ENCODE data around the gene TWF1.
"Not testable (repeated sequence)": the region's sequence is repeated elsewhere in the genome, so short reads cannot be mapped to it uniquely, and the experiment has no call there.

The TWF1 gene

DNA sequence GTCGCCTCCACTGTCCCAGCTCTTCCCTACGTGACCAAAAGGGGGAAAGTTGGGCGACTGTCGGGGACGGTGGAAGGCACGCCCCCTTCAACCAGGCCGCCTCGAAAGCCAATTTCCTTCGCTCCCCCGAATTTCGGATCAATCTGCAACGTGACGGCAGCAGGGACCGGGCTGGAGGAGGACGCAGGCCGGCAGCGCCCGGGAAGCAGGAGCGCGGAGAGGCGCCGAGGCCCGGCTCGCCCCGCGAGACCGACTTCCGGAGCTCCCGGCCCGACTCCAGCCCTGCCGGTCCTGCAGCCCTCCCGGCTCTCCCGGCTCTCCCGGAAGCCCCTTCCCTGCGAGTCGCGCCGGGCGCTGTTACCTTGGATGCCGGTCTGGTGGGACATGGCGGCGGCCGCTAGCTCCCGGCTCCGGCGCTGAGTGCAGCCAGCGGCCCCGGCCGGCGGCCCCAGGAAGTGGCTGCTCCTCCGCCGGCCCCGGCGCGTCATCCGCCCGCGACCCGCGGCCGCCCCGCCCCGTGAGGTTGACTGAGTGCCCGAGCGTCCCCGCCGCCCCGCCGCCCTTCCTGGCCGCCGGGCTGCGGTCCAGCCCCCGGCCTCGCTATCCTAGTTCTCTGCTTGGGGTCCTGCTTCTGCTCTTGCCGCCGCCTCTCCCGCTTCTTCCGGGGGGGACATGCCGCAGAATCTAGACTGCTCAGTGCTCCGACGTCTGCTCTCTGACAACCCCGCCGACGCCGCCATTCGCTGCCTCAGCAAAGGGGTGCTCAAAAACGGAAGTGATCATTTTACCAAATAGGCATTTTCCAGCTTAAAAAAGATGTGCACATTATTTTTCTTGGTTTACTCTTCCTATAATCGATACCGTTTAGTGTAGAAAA is at the start of gene TWF1:
Gene TWF1 (minus strand): TSS at position 458 of the 877 bp plus-strand sequence. CDS start 72 bp downstream, at position 386.
- peak; percentile 2 for DNase-seq

DNA sequence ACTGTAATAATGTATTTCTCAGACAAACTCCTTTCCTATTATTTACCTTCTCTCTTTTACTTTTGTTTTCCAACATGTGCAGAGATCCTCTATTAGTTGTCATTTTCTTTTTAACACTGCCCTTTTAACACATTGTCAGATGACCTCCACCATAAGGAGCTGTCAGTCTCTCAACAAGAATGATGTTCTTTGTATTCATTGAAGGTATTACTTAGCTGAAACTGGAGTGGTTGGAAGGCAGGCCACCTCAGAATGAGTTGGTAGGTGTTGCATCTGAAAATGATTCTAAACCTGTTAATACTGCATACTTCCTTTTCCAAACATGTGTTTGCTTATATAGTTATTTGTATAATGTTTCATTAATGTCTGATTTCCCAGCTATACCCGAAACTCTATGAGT is 46.6 kb upstream of the TWF1 start:
- no peak for DNase-seq

- no peak for DNase-seq
Observed at GRCh38 chr12:43848786-43849185, 42.7 kb upstream of the TWF1 start.

DNA sequence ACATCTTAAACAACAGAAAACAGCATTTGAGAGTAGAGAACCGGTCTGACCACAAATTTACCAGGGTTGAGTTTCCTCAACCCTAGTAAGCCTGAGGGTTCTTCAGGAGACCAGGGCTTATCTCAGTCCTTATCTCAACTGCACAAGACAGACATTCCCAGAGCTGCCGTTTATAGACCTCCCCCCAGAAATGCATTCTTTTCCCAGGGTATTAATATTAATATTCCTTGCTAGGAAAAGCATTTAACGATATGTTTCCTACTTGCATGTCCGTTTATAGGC is 42.0 kb upstream of the TWF1 start:
- no peak for DNase-seq

GRCh38 chr12:43847425-43848225 is 41.5 kb upstream of the TWF1 start:
- not testable (repeated sequence) for DNase-seq

DNA sequence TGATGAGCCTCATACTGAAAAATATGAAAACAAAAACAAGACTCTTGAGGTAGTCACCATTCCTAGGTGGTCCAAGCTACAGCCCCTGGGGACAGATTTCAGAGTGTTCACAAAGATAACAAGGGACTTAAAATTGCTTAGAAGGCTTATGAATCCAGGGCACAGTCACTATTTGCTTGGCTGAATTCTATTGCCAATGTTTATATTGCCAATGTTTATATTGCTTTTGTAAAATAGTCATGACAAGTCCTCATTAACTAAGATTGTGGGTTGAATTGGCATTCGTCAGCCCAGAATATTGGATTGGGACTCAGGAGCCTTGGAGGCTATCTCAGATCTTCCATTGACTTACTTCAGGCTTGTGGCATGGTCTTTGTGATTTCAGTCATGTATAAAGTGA is 36.1 kb upstream of the TWF1 start:
- no peak for DNase-seq

DNA sequence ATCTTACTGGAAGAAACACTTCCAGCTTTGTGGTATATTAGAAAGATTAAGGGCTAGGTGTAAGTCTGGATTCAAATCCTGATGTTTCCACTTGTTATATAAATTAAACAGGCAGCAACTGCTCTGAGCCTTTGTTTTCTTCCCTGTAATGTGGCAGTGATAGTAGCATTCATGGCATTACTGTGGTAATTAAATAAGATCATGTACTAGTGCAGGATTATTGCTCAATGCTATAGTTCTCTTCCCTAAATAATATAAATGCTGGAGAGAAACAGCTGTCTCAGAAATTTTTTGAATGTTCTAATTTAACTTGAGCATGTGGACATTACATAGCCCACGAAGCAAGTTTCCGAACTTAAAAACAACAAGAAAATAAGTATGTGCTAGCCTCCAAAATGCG is 35.1 kb upstream of the TWF1 start:
- no peak for DNase-seq

DNA sequence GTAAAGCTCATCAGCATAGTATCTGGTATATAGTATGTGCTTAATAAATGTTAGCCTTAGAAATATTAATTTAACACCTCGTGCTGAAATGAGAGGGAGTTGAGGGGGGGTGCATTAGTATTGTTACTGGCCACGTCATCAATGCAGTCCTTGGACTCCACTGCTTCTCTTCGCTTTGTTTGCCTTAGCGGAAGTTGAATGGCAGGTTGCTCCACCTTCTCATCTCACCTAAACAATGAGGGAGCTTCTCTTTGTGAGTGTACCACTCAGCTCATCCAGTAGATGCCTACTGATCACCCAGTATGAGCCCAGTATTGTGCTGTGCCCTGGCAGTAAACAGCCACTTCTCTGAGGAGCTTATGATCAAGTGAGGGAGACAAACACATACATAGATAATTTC is 34.2 kb upstream of the TWF1 start:
- DNase-seq = no peak

- peak; percentile 7 for DNase-seq
Observed at GRCh38 chr12:43836475-43836989, 30.4 kb upstream of the TWF1 start.

DNA sequence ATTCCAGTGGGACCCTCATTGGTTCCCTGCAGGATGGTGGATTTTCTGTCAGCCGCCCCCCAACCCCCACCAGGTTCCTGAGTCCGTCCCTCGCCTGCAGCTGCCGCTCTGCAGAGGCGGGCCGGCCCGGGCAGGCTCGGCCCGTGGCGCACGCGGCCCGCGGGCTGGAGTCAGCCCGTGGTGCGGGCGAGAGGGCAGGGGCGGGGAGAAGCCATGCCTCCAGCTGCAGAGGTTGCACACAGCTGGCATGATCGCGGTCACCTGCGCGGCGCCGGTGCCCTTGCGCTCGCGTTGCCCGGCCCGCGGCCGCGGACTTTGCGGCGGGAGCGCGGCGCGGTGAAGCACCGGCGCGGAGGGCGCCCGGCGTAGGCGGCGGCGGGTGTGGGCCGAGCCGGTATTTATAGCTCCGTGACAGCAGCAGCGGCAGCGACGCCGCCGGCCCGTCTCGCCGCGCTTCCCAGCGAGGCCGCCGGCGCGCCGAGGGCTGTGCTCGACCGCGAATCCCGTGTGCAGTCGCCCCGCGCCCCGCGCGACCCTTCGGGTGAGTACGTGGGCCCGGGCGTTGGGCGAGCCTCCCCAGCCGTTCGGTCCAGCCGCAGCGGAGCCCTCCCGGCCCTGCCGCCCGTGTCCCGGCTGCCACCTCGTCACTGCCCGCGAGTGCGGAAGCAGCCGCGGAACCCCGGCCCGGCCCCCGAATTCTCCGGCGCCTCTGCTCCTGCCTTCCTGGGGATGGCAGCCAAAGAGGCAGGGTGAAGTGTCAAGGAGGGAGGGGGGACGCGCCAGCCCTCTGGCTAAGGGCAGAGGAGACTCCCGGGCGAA is 29.7 kb upstream of the TWF1 start, which contains the start of gene TMEM117:
Gene TMEM117 (plus strand): TSS at position 426 of the 819 bp plus-strand sequence.
- DNase-seq = no peak

GRCh38 chr12:43835264-43835655 is 29.1 kb upstream of the TWF1 start:
- DNase-seq = no peak

GRCh38 chr12:43832463-43833168 is 26.5 kb upstream of the TWF1 start:
- DNase-seq = no peak

- no peak for DNase-seq
Observed at GRCh38 chr12:43827093-43827492, 21.0 kb upstream of the TWF1 start.

DNA sequence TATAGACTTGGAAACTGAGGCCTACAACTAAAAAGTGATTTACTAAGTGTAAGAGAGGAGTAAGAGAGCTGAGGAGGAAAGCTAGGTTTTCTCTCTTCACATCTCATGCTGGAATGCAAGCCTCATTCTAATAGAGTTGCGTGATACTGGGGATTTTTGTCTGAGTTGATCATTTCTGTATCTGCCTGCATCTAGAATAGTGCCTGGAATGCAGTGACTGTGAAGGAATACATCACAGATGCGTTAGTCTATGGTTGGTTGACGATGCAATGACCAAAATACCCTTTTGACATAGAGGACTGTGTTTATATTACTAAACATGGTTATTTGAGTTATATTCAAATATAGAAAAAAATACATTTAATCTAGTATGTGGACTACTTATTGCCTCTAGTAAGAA is 20.6 kb upstream of the TWF1 start:
- DNase-seq = no peak

- no peak for DNase-seq
Observed at GRCh38 chr12:43824207-43824775, 18.2 kb upstream of the TWF1 start.

DNA sequence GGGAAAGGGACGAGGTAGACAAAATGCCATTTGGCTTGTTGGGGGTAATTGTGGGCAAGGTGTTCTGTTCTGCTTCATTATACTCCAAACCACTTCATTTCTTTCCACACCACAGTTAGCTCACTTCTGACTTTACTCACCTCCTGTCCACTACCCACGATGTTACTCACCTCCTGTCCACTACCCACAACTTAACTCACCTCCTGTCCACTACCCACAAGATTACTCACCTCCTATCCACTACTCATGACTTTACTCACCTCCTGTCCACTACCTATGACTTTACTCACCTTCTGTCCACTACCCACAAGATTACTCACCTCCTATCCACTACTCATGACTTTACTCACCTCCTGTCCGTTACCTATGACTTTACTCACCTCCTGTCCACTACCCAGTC is 10.1 kb upstream of the TWF1 start:
- no peak for DNase-seq

- no peak for DNase-seq
Observed at GRCh38 chr12:43815416-43815815, 9.3 kb upstream of the TWF1 start.

GRCh38 chr12:43812926-43813325 is 6.8 kb upstream of the TWF1 start:
- no peak for DNase-seq

GRCh38 chr12:43812057-43812456 is 5.9 kb upstream of the TWF1 start:
- DNase-seq = no peak

GRCh38 chr12:43807386-43807785 is 1.3 kb upstream of the TWF1 start:
- DNase-seq = no peak

DNA sequence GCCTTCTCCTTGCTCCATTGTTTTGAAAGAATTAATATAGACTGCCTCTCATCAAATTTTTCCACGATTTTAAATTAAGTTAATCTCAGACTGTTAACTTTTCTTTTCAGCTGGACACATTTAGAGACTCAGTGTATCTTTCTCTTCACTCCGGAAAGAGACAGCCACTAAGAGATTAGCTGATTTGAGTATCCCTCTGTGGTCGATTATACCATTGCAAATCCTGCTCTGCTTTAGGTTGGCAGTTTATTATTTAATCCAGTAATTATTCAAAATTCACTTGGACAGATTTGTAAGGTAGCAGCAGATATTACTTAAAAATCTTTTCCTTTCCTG is 588 bp upstream of the TWF1 start:
- no peak for DNase-seq

- no peak for DNase-seq
Observed at GRCh38 chr12:43805149-43805859, 813 bp downstream of the TWF1 start.
